Panc1 (cell line): Measurements from ENCODE around the gene KCNQ4. TPM values are rescaled to one million over a fixed set of nuclear protein-coding genes. Genes with fewer than 3 reads are reported as not detected.

Source experiments
- ATAC-seq: fragments of 200-7000 bp; cut with Tn5 transposase; 2 replicates; pipeline ENCODE4 v1.9.1; 2020; ENCODE audit warnings: mild to moderate bottlenecking, moderate library complexity
- BruUV-seq: library from RNA; stranded (reverse); fragments of 400-500 nt; replicated peaks from 2 replicates; lab custom pipeline; 2021; lab: Mats Ljungman, UMichigan
- CTCF ChIA-PET: fragments of 300-600 bp; sonication (Branson Sonifier 250); formaldehyde crosslinking; loops from one replicate; lab custom pipeline; 2022; ENCODE audit warnings: antibody characterized with exemption; lab: Charles Lee
- POLR2A ChIA-PET: fragments of 300-600 bp; sonication (Branson Sonifier 250); formaldehyde crosslinking; loops from one replicate; lab custom pipeline; 2022; ENCODE audit warnings: antibody characterized with exemption; lab: Charles Lee
- DNase-seq: peaks from one replicate; pipeline ENCODE4 v3.0.0-alpha.2; 2010; ENCODE audit warnings: low read depth, low spot score
- H3K27ac ChIP-seq: 2 replicates; pipeline ENCODE4 v1.5.1; 2011; ENCODE audit warnings: mild to moderate bottlenecking, low read length, inconsistent platforms
- H3K27me3 ChIP-seq: fragments of 200-500 bp; sonication (Bioruptor generic); 2 replicates; pipeline ENCODE4 v1.6.0; 2014; ENCODE audit warnings: low read length, inconsistent platforms; ENCODE audit not compliant: control insufficient read depth, insufficient read depth
- H3K36me3 ChIP-seq: fragments of 200-500 bp; sonication (Bioruptor generic); 2 replicates; pipeline ENCODE4 v1.5.1; 2014; ENCODE audit warnings: inconsistent platforms, mild to moderate bottlenecking, low read length, moderate library complexity; ENCODE audit not compliant: control insufficient read depth, insufficient read depth
- H3K4me1 ChIP-seq: 2 replicates; pipeline ENCODE4 v1.5.1; 2011; ENCODE audit warnings: inconsistent platforms, mild to moderate bottlenecking, low read length, moderate library complexity; ENCODE audit not compliant: control insufficient read depth, insufficient read depth
- H3K4me3 ChIP-seq, 2 experiments: 2 replicates each; pipeline ENCODE4 v1.5.1; 2011 to 2012; ENCODE audit warnings: low read depth in 2 of 2, low read length in 2 of 2, mild to moderate bottlenecking in 2 of 2, inconsistent platforms in 1 of 2, moderate library complexity in 1 of 2
- H3K9me3 ChIP-seq: fragments of 200-500 bp; sonication (Bioruptor generic); 2 replicates; pipeline ENCODE4 v1.5.1; 2014; ENCODE audit warnings: low read depth, mild to moderate bottlenecking, inconsistent platforms, low read length, moderate library complexity; ENCODE audit not compliant: control insufficient read depth, insufficient read depth
- POLR2AphosphoS5 ChIP-seq: IDR thresholded peaks from 2 replicates; pipeline ENCODE4 v1.6.1; 2012; ENCODE audit warnings: mild to moderate bottlenecking, low read depth, low read length, moderate library complexity
- REST ChIP-seq, 2 experiments: IDR thresholded peaks; 2 replicates each; pipeline ENCODE4 v1.6.1; 2011 to 2012; ENCODE audit warnings: low read depth in 2 of 2, control low read depth in 1 of 2, low read length in 1 of 2, mild to moderate bottlenecking in 1 of 2, moderate library complexity in 1 of 2; ENCODE audit not compliant: insufficient read depth in 1 of 2
- SIN3A ChIP-seq: IDR thresholded peaks from 2 replicates; pipeline ENCODE4 v1.6.1; 2012; ENCODE audit warnings: low read depth, mild to moderate bottlenecking, low read length, moderate library complexity, borderline replicate concordance; ENCODE audit not compliant: insufficient read depth
- TCF7L2 ChIP-seq: IDR thresholded peaks from 2 replicates; pipeline ENCODE4 v1.6.1; 2011; ENCODE audit warnings: mild to moderate bottlenecking, low read depth, low read length, inconsistent platforms
- in situ Hi-C: cut with HindIII; loops from 2 replicates; pipeline ENCODE4 v1.10.0; 2016; ENCODE audit warnings: low sequenced_read_pairs, low pct_unique_long_range_greater_than_20kb
- intact Hi-C: fragments of 100-400 bp; cut with micrococcal nuclease; formaldehyde crosslinking; loops from one replicate; pipeline ENCODE4 v1.10.0; 2022; ENCODE audit not compliant: unreplicated experiment
- total RNA-seq: library from RNA; stranded (reverse); gene quantifications from one replicate; pipeline ENCODE4 v1.2.1, GENCODE V29; 2021; ENCODE audit not compliant: unreplicated experiment
- TF ChIP-seq, protein P1 (sequence below): fragments of 450-650 bp; IDR thresholded peaks from 2 replicates; pipeline ENCODE4 v1.5.1; 2017; ENCODE audit warnings: mild to moderate bottlenecking

The KCNQ4 gene
- total RNA-seq, 1 experiment from 2014 or later = 2.6 TPM

DNA sequence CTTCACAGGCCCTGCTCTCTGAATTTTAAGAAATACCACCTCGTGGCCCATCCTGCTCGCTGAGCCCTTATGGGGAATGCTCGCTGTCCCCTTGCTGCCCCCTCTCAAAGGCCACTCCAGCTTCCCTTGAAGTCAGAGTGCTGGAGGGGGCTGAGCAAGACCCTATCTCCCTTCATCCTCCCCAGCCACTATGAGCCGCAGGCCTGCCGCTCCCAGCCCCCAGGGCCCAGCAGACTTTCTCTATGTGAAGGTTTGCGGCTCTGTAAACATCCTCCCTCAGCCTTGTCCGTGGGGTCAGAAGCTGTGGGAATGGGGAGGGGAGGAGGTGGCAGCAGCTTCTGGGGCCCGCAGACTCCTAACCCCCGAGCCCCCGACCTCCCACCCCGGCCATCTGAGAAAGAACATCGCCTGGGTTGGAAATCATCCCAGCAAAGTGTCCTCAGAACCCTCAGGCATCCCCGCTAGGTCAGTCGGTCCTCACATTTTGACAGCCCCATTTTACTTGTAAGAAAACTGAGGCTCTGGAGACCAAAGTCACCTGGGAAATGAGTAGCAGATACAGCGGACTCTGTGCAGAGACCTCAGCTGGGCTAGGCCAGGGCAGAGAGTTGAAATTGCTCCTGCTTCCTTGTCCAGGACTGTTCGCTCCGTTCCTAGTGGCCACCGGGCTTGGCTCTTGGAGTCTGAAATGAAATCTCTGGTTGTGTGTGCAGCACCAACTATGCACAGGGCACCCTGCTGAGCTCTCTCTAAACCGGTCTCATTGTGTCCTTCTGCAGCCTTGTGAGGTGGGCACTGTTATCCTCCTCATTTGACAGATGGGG lies 4.4 kb downstream of the KCNQ4 start:
- in situ Hi-C loops (no loop called here), intact Hi-C loops (no loop called here)
- Histone ChIP-seq H3K9me3 (no peaks in the 10 kb centered on the region), H3K27me3 (no peaks in the 10 kb centered on the region), H3K27ac (no peak overlapping the region), H3K4me3 (no peak overlapping the region), H3K4me1 (peaks cover 18% of the 10 kb centered on the region), H3K36me3 (no peaks in the 10 kb centered on the region)
- DNase-seq (no peak), ATAC-seq (no peak)
- no TSS peak for BruUV-seq
- TF ChIP-seq, protein P1, sequence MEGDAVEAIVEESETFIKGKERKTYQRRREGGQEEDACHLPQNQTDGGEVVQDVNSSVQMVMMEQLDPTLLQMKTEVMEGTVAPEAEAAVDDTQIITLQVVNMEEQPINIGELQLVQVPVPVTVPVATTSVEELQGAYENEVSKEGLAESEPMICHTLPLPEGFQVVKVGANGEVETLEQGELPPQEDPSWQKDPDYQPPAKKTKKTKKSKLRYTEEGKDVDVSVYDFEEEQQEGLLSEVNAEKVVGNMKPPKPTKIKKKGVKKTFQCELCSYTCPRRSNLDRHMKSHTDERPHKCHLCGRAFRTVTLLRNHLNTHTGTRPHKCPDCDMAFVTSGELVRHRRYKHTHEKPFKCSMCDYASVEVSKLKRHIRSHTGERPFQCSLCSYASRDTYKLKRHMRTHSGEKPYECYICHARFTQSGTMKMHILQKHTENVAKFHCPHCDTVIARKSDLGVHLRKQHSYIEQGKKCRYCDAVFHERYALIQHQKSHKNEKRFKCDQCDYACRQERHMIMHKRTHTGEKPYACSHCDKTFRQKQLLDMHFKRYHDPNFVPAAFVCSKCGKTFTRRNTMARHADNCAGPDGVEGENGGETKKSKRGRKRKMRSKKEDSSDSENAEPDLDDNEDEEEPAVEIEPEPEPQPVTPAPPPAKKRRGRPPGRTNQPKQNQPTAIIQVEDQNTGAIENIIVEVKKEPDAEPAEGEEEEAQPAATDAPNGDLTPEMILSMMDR = no peak
- TF ChIP-seq POLR2AphosphoS5 (no peak), SIN3A (no peak), REST (IDR thresholded peaks at IDR 0.05; ENCODE audit: insufficient read depth in 1 of 2, low read depth in 2 of 2, low read length in 1 of 2) (no peak), TCF7L2 (no peak)
- ChIA-PET CTCF (no interaction called here), POLR2A (no interaction called here)

GRCh38 chr1:40788561-40789341 lies 5.2 kb downstream of the KCNQ4 start:
- Histone ChIP-seq H3K36me3 (no peaks in the 10 kb centered on the region), H3K9me3 (no peaks in the 10 kb centered on the region), H3K27me3 (no peaks in the 10 kb centered on the region), H3K27ac (no peak overlapping the region), H3K4me1 (peaks cover 13% of the 10 kb centered on the region; the same call in 1 of the 2 replicates), H3K4me3 (no peak overlapping the region)
- POLR2A ChIA-PET = no interaction called here
- intact Hi-C loops = no loop called here
- ATAC-seq = no peak
- TF ChIP-seq REST (IDR thresholded peaks at IDR 0.05; ENCODE audit: insufficient read depth in 1 of 2, low read depth in 2 of 2, low read length in 1 of 2) (no peak), TCF7L2 (no peak)
- BruUV-seq = no TSS peak
- DNase-seq = no peak
- in situ Hi-C loops = no loop called here
- CTCF ChIA-PET = no interaction called here
